ENCODE results near the gene USP32. TPM values are rescaled to one million over a fixed set of nuclear protein-coding genes. Genes with fewer than 3 reads are reported as not detected.
"Not testable (repeated sequence)": the region's sequence is repeated elsewhere in the genome, so short reads cannot be mapped to it uniquely, and the experiment has no call there.

Gene USP32
- 91.7 TPM for total RNA-seq

- peak; percentile 89 to 92 for DNase-seq (ENCODE audit: low spot score in 2 of 2)
- FAIRE-seq = no peak
Observed at GRCh38 chr17:60392042-60392844, at the start of gene USP32. USP32 (minus strand) TSS chr17:60392133; CDS start chr17:60391939, 194 bp downstream.

GRCh38 chr17:60439501-60439900 lies 47.6 kb upstream of the USP32 start:
- DNase-seq (ENCODE audit: low spot score in 2 of 2) (no peak), FAIRE-seq (no peak)

GRCh38 chr17:60436676-60437075 lies 44.7 kb upstream of the USP32 start:
- FAIRE-seq (no peak), DNase-seq (ENCODE audit: low spot score in 2 of 2) (no peak)

GRCh38 chr17:60435244-60436167 lies 43.6 kb upstream of the USP32 start:
- DNase-seq (ENCODE audit: low spot score in 2 of 2) (peak; percentile 63 to 83), FAIRE-seq (peak; percentile 73)

GRCh38 chr17:60433021-60433997 lies 41.4 kb upstream of the USP32 start:
- not testable (repeated sequence) for FAIRE-seq; DNase-seq (ENCODE audit: low spot score in 2 of 2)

GRCh38 chr17:60430561-60430960 lies 38.6 kb upstream of the USP32 start:
- FAIRE-seq; DNase-seq (ENCODE audit: low spot score in 2 of 2): not testable (repeated sequence)

- not testable (repeated sequence) for DNase-seq (ENCODE audit: low spot score in 2 of 2); FAIRE-seq
Observed at GRCh38 chr17:60428491-60428890, 36.6 kb upstream of the USP32 start.

GRCh38 chr17:60426596-60426995 lies 34.7 kb upstream of the USP32 start:
- DNase-seq (ENCODE audit: low spot score in 2 of 2) (no peak), FAIRE-seq (no peak)

GRCh38 chr17:60425626-60426025 lies 33.7 kb upstream of the USP32 start:
- FAIRE-seq = no peak
- DNase-seq (ENCODE audit: low spot score in 2 of 2) = no peak

GRCh38 chr17:60423865-60424264 lies 31.9 kb upstream of the USP32 start:
- FAIRE-seq = no peak
- no peak for DNase-seq (ENCODE audit: low spot score in 2 of 2)

GRCh38 chr17:60422162-60422665 lies 30.3 kb upstream of the USP32 start, which contains the start of gene CHCT1:
CHCT1 (plus strand) TSS chr17:60422489; CDS start chr17:60422593, 104 bp downstream.
- DNase-seq (ENCODE audit: low spot score in 2 of 2) = no peak
- FAIRE-seq = no peak

GRCh38 chr17:60421273-60422161 lies 29.6 kb upstream of the USP32 start:
- FAIRE-seq (no peak), DNase-seq (ENCODE audit: low spot score in 2 of 2) (peak; percentile 68 to 79)

- DNase-seq (ENCODE audit: low spot score in 2 of 2) = not testable (repeated sequence)
- FAIRE-seq = peak; percentile 70
Observed at GRCh38 chr17:60419875-60420274, 27.9 kb upstream of the USP32 start.

GRCh38 chr17:60419003-60419402 lies 27.1 kb upstream of the USP32 start:
- DNase-seq (ENCODE audit: low spot score in 2 of 2); FAIRE-seq: not testable (repeated sequence)

GRCh38 chr17:60416368-60416925 lies 24.5 kb upstream of the USP32 start:
- FAIRE-seq (peak; percentile 77), DNase-seq (ENCODE audit: low spot score in 2 of 2) (peak; percentile 43 to 63)

- no peak for FAIRE-seq
- no peak for DNase-seq (ENCODE audit: low spot score in 2 of 2)
Observed at GRCh38 chr17:60415146-60415545, 23.2 kb upstream of the USP32 start.

- FAIRE-seq (no peak), DNase-seq (ENCODE audit: low spot score in 2 of 2) (no peak)
Observed at GRCh38 chr17:60412701-60413100, 20.8 kb upstream of the USP32 start.

- FAIRE-seq = no peak
Observed at GRCh38 chr17:60410001-60410400, 18.1 kb upstream of the USP32 start.

More at GRCh38 chr17:60410001-60410400, 18.1 kb upstream of the USP32 start:
- no peak for DNase-seq (ENCODE audit: low spot score in 2 of 2)
